RWPE1 (cell line): ENCODE results near the gene LRCH1.

ENCODE experiments used
- CTCF ChIA-PET: fragments of 350-600 bp; sonication (Branson Sonifier 250); formaldehyde crosslinking; extraction: SDS; loops from one replicate; lab custom pipeline; 2021; lab: Yijun Ruan, JAX
- POLR2A ChIA-PET: fragments of 400-600 bp; formaldehyde crosslinking; extraction: SDS; loops from one replicate; lab custom pipeline; 2020; ENCODE audit warnings: antibody characterized with exemption; ENCODE audit not compliant: low non-redundant PET; lab: Yijun Ruan, JAX
- DNase-seq: peaks from one replicate; pipeline ENCODE4 v3.0.0; 2012; ENCODE audit warnings: low spot score
- H3K27ac ChIP-seq: fragments of 450-650 bp; 2 replicates; pipeline ENCODE4 v1.5.1; 2017
- CTCF ChIP-seq: fragments of 450-650 bp; conservative IDR thresholded peaks from 2 replicates; pipeline ENCODE4 v1.5.1; 2017; ENCODE audit warnings: low read depth, mild to moderate bottlenecking

LRCH1 gene

GRCh38 chr13:46627462-46627861 is 74.5 kb downstream of the LRCH1 start:
- CTCF ChIA-PET, result no interaction called here

GRCh38 chr13:46628622-46629365 is 75.8 kb downstream of the LRCH1 start:
- DNase-seq, result no peak
- CTCF ChIA-PET, result no interaction called here
- TF ChIP-seq CTCF, result no peak
- no peak overlapping the region for H3K27ac ChIP-seq
- POLR2A ChIA-PET, result no interaction called here

More at GRCh38 chr13:46627462-46627861, 74.5 kb downstream of the LRCH1 start:
- H3K27ac ChIP-seq, result no peak overlapping the region
- no peak for DNase-seq
- POLR2A ChIA-PET, result no interaction called here
- no peak for TF ChIP-seq CTCF

GRCh38 chr13:46629811-46630413 is 76.9 kb downstream of the LRCH1 start:
- CTCF ChIA-PET, result interaction anchor here (0.7 kb wide), 1 partner anchor 765 kb away, joined by 4 read pairs; no protein-coding TSS in a partner anchor
- DNase-seq, result no peak
- POLR2A ChIA-PET, result no interaction called here
- H3K27ac ChIP-seq, result no peak overlapping the region
- TF ChIP-seq CTCF, result no peak

- POLR2A ChIA-PET, result no interaction called here
- TF ChIP-seq CTCF, result no peak
- H3K27ac ChIP-seq, result no peak overlapping the region
- no peak for DNase-seq
- CTCF ChIA-PET, result interaction anchor here (0.7 to 1.0 kb wide), 2 partner anchors 11 to 764 kb away, joined by 3 to 4 read pairs; no protein-coding TSS in a partner anchor
These were observed 77.6 kb downstream of the LRCH1 start for GRCh38 chr13:46630431-46631178.

- TF ChIP-seq CTCF, result no peak
- POLR2A ChIA-PET, result no interaction called here
- DNase-seq, result no peak
- CTCF ChIA-PET, result interaction anchor here (1.0 kb wide), 1 partner anchor 11 kb away, joined by 3 read pairs; no protein-coding TSS in a partner anchor
- H3K27ac ChIP-seq, result no peak overlapping the region
These were observed 78.2 kb downstream of the LRCH1 start for GRCh38 chr13:46631179-46631542.

GRCh38 chr13:46632176-46632575 is 79.2 kb downstream of the LRCH1 start:
- no peak for DNase-seq
- TF ChIP-seq CTCF, result no peak
- ChIA-PET CTCF (no interaction called here), POLR2A (no interaction called here)
- no peak overlapping the region for H3K27ac ChIP-seq
